GM23248 (cell line): ENCODE measurements around the gene DEDD2. TPM values are rescaled to one million over a fixed set of nuclear protein-coding genes. Genes with fewer than 3 reads are reported as not detected.

ENCODE experiments used
- DNase-seq: peaks from one replicate; pipeline ENCODE4 v3.0.0-alpha.2; 2015
- H2AFZ ChIP-seq: fragments of 200-600 bp; sonication (generic); 2 replicates; pipeline ENCODE4 v1.6.1; 2016; ENCODE audit warnings: antibody characterized with exemption
- H3F3A ChIP-seq: fragments of 200-600 bp; sonication (generic); 2 replicates; pipeline ENCODE4 v1.6.1; 2016; ENCODE audit warnings: mild to moderate bottlenecking, antibody characterized with exemption, mixed run types; ENCODE audit not compliant: insufficient read depth
- H3K27ac ChIP-seq: fragments of 200-600 bp; sonication (generic); 2 replicates; pipeline ENCODE4 v1.5.1; 2016; ENCODE audit warnings: mild to moderate bottlenecking
- H3K27me3 ChIP-seq: fragments of 200-600 bp; sonication (generic); replicated peaks from 2 replicates; pipeline ENCODE4 v1.6.1; 2016; ENCODE audit warnings: mild to moderate bottlenecking; ENCODE audit not compliant: insufficient read depth
- H3K36me3 ChIP-seq: fragments of 200-600 bp; sonication (generic); 2 replicates; pipeline ENCODE4 v1.6.1; 2016; ENCODE audit warnings: low read depth, mild to moderate bottlenecking
- H3K4me1 ChIP-seq: fragments of 200-600 bp; sonication (generic); 2 replicates; pipeline ENCODE4 v1.6.1; 2016; ENCODE audit warnings: mild to moderate bottlenecking; ENCODE audit not compliant: insufficient read depth
- H3K4me2 ChIP-seq: fragments of 200-600 bp; sonication (generic); one replicate; pipeline ENCODE4 v1.6.1; 2016; ENCODE audit warnings: mild to moderate bottlenecking; ENCODE audit not compliant: unreplicated experiment
- H3K4me3 ChIP-seq: fragments of 200-600 bp; sonication (generic); 2 replicates; pipeline ENCODE4 v1.5.1; 2016; ENCODE audit warnings: mild to moderate bottlenecking
- H3K79me2 ChIP-seq: fragments of 200-600 bp; sonication (generic); 2 replicates; pipeline ENCODE4 v1.6.1; 2016; ENCODE audit warnings: mild to moderate bottlenecking; ENCODE audit not compliant: insufficient read depth
- H3K9ac ChIP-seq: fragments of 200-600 bp; sonication (generic); 2 replicates; pipeline ENCODE4 v1.6.1; 2016; ENCODE audit warnings: mild to moderate bottlenecking
- H3K9me2 ChIP-seq: fragments of 200-600 bp; sonication (generic); 2 replicates; pipeline ENCODE4 v1.6.1; 2016; ENCODE audit warnings: mixed run types, mild to moderate bottlenecking, moderate library complexity; ENCODE audit not compliant: insufficient read depth
- H3K9me3 ChIP-seq: fragments of 200-600 bp; sonication (generic); one replicate; pipeline ENCODE4 v1.6.1; 2017; ENCODE audit warnings: low read depth
- H4K20me1 ChIP-seq: fragments of 200-600 bp; sonication (generic); 2 replicates; pipeline ENCODE4 v1.6.0; 2016; ENCODE audit not compliant: insufficient read depth
- EZH2 ChIP-seq: fragments of 200-600 bp; sonication (generic); IDR thresholded peaks from 2 replicates; pipeline ENCODE4 v1.6.1; 2018; ENCODE audit warnings: antibody characterized with exemption, mild to moderate bottlenecking; ENCODE audit not compliant: insufficient read depth, poor library complexity, severe bottlenecking
- EZH2phosphoT487 ChIP-seq: fragments of 200-600 bp; sonication (generic); IDR thresholded peaks from 2 replicates; pipeline ENCODE4 v1.6.1; 2018; ENCODE audit warnings: antibody characterized with exemption, moderate library complexity, mild to moderate bottlenecking, low read depth; ENCODE audit not compliant: insufficient read depth
- WGBS, 2 experiments: methylation state at CpG; one replicate each; pipeline ENCODE4 v1.1.6; 2015 to 2017; ENCODE audit warnings: low lambda C conversion rate in 2 of 2, low coverage in 1 of 2; ENCODE audit errors: missing lambda C conversion rate in 2 of 2; 5-methylcytosine and 5-hydroxymethylcytosine counted together
- in situ Hi-C: fragments of 300-500 bp; cut with MboI; formaldehyde crosslinking; loops from 2 replicates; pipeline ENCODE4 v1.15.0; 2020
- polyA plus RNA-seq: library from polyadenylated mRNA; unstranded; fragments of >200 nt; fragmentation: Nextera tagmentation; extraction: Ambion mirVana; gene quantifications from 2 replicates; pipeline ENCODE4 v1.2.1, GENCODE V29; 2016
- total RNA-seq: library from RNA; depleted of rRNA; stranded (reverse); fragments of >200 nt; shearing (Covaris generic); gene quantifications from 2 replicates; pipeline ENCODE4 v1.2.3, GENCODE V29; 2014

Gene DEDD2
- total and polyA plus RNA-seq, 2 experiments from 2014 or later = 21.1 to 27.8 TPM

DNA sequence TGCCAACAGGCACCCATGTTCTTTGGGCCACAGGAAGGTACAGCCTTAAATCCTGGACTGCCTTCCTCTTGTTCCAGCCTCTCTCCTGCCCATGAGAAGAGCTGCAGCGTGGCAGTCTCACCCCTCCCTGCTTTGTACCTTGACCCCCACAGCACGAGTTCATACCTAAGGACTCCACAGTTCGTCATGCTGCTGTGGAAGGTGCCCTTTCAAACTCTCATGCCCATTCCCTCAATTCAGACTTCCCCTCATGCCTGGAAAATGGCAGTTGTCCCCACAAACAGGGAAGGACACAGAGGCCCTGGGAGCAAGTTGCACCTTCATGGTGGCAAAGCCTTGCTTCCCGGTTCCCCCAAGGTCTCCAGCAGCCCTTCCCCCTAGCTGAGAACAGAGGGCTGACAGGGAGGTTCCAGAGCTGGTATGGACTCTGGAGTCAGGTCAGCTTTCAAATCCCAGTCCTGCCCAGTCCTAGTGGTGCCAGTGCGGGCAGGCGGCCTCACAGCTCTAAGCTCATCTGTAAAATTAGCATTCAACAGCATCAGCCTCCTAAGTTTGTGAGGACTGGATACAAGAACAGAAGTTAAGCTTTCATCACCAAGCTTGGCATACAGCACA, 16.3 kb upstream of the DEDD2 start:
- Histone ChIP-seq H4K20me1 (no peaks in the 10 kb centered on the region), H3K4me3 (no peak overlapping the region), H3K9me2 (no peaks in the 10 kb centered on the region), H3F3A (peaks cover 24% of the 10 kb centered on the region), H3K27ac (no peak overlapping the region), H2AFZ (no peak overlapping the region), H3K36me3 (peaks cover 18% of the 10 kb centered on the region; the same call in 1 of the 2 replicates), H3K4me1 (no peaks in the 10 kb centered on the region), H3K4me2 (no peak overlapping the region), H3K9ac (no peak overlapping the region), H3K9me3 (no peaks in the 10 kb centered on the region), H3K27me3 (no peaks in the 10 kb centered on the region), H3K79me2 (peaks cover 79% of the 10 kb centered on the region)
- DNase-seq = no peak
- WGBS, 2 experiments = 87 to 90% methylated on average over 6 of the region's 6 CpGs
- TF ChIP-seq EZH2phosphoT487 (no peak), EZH2 (no peak)
- in situ Hi-C loops = no loop called here

DNA sequence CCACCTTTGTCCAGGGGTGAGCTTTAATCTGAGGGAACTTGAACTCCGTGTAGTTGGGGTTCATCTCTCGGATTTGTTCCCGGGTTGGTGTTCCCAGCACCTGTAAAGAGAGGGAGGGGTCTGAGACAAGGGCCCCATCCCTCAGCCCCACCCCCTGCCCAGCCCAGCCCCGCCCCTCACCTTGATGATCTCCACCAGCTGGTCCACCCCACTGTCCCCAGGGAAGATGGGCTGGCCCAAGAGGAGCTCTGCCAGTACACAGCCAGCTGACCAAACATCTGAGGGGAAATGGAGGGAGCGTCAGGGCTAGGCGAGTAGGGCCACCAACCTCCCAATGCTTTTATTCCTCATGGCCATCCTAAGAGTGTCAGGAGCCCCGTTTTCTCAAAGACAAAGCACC, 15.6 kb upstream of the DEDD2 start:
- 67 to 77% methylated on average over 5 to 7 of the region's 7 CpGs for WGBS, 2 experiments
- H3K9ac ChIP-seq = no peak overlapping the region
- no peaks in the 10 kb centered on the region for H4K20me1 ChIP-seq
- no peak for DNase-seq
- in situ Hi-C loops = no loop called here
- peaks cover 79% of the 10 kb centered on the region for H3K79me2 ChIP-seq
- H3K9me3 ChIP-seq = no peaks in the 10 kb centered on the region
- H3F3A ChIP-seq = peaks cover 29% of the 10 kb centered on the region
- H3K36me3 ChIP-seq = peaks cover 18% of the 10 kb centered on the region; the same call in 1 of the 2 replicates
- H3K27ac ChIP-seq = no peak overlapping the region
- H3K9me2 ChIP-seq = no peaks in the 10 kb centered on the region
- H3K4me3 ChIP-seq = no peak overlapping the region
- TF ChIP-seq EZH2phosphoT487 = no peak
- no peak for TF ChIP-seq EZH2
- H3K27me3 ChIP-seq = no peaks in the 10 kb centered on the region
- H2AFZ ChIP-seq = no peak overlapping the region
- H3K4me1 ChIP-seq = no peaks in the 10 kb centered on the region
- H3K4me2 ChIP-seq = no peak overlapping the region

DNA sequence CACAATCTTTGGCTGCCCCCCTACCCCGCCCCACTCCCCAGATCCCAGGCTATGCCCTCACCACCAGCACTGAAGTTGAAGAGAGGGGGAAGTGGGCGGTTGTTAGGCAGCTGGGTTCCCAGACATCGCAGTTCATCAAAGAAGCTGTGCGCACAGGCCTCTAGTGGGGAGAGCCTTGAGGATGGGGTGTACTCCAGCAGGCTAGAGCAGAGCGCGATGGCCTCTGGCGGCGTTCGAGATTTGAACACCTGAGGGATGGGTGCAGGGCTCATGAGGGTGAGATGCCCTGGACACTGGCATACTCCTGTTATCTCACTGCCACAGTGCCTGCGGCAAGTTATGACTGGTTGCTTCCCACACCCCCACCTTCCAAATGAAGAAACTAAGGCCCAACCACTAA, 15.0 kb upstream of the DEDD2 start:
- peaks cover 81% of the 10 kb centered on the region for H3K79me2 ChIP-seq
- H3K36me3 ChIP-seq = peaks cover 18% of the 10 kb centered on the region; the same call in 1 of the 2 replicates
- no peak overlapping the region for H3K4me3 ChIP-seq
- H3K9ac ChIP-seq = no peak overlapping the region
- no peak overlapping the region for H2AFZ ChIP-seq
- 91 to 94% methylated on average over 10 of the region's 10 CpGs for WGBS, 2 experiments
- H3K27me3 ChIP-seq = no peaks in the 10 kb centered on the region
- peaks cover 31% of the 10 kb centered on the region for H3F3A ChIP-seq
- H4K20me1 ChIP-seq = no peaks in the 10 kb centered on the region
- TF ChIP-seq EZH2phosphoT487 (no peak), EZH2 (no peak)
- in situ Hi-C loops = no loop called here
- no peak for DNase-seq
- no peaks in the 10 kb centered on the region for H3K9me3 ChIP-seq
- H3K9me2 ChIP-seq = no peaks in the 10 kb centered on the region
- no peak overlapping the region for H3K27ac ChIP-seq
- H3K4me1 ChIP-seq = no peaks in the 10 kb centered on the region
- H3K4me2 ChIP-seq = no peak overlapping the region

DNA sequence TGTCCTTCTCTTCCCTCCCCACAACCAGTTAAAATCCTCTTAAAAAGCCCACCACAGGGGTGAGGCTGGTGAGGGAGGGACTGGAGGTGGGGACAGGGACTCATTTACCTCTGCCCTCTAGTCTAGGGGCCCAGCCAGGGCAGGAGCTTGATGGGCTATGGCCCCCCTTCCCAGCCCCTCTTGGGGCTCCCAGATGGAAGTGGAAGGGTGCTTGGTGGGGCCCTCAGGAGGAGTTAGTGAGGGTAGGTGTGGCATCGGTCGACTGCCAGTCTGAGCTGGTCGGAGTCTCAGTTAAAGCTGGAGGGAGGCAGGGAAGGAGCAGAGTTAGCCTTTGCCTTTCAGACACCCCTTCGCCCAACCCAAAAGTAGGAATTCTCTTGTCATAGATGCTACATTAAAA, 13.1 kb upstream of the DEDD2 start:
- no peak overlapping the region for H3K27ac ChIP-seq
- no peaks in the 10 kb centered on the region for H3K9me2 ChIP-seq
- H3K36me3 ChIP-seq = peaks cover 30% of the 10 kb centered on the region
- no peak overlapping the region for H3K9ac ChIP-seq
- no peak for DNase-seq
- H4K20me1 ChIP-seq = no peaks in the 10 kb centered on the region
- H3F3A ChIP-seq = peaks cover 30% of the 10 kb centered on the region
- no peak overlapping the region for H3K4me3 ChIP-seq
- in situ Hi-C loops = no loop called here
- H3K9me3 ChIP-seq = no peaks in the 10 kb centered on the region
- no peaks in the 10 kb centered on the region for H3K27me3 ChIP-seq
- no peak overlapping the region for H3K4me2 ChIP-seq
- H3K79me2 ChIP-seq = peaks cover 80% of the 10 kb centered on the region
- TF ChIP-seq EZH2phosphoT487 = no peak
- TF ChIP-seq EZH2 = no peak
- no peaks in the 10 kb centered on the region for H3K4me1 ChIP-seq
- WGBS, 2 experiments = 87 to 88% methylated on average over 4 of the region's 4 CpGs
- no peak overlapping the region for H2AFZ ChIP-seq
